Endometrium (tissue), 2 donors: ENCODE measurements around the gene DDX4.

Experiments used
- FAIRE-seq: peaks from 2 replicates; lab custom pipeline; 2012; peaks lifted over from hg19 to GRCh38; lab: Jason Lieb, UNC
- donor health status: control.
- donor health status: control.

Gene DDX4

DNA sequence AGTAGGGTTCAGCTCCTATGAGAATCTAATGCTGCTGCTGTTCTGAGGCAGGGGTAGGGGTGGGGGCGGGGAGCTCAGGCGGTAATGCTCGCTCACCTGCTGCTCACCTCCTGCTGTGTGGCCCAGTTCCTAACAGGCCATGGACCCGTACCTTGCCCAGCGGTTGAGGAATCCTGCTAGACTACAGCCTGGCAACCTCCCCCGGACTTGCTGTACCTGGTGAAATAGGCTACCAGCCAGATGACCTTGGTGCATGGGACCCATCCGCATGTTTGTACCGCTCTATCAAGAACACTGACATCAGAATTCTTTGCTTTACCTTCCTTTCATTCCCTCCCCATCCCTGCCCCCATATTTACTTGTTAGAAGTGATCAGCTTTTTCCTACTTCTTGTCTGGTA, 128.6 kb downstream of the DDX4 start:
- no peak for FAIRE-seq
